Keratinocyte (primary cell): ENCODE results near the gene MESD. TPM values are rescaled to one million over a fixed set of nuclear protein-coding genes. Genes with fewer than 3 reads are reported as not detected.

Experiments
- DNase-seq: peaks from one replicate; pipeline ENCODE4 v3.0.0-alpha.2; 2011; ENCODE audit warnings: low read depth, missing footprints, low spot score
- FAIRE-seq: peaks from 2 replicates; lab custom pipeline; 2011; peaks lifted over from hg19 to GRCh38; lab: Jason Lieb, UNC
- H2AFZ ChIP-seq: 2 replicates; pipeline ENCODE4 v1.6.0; 2012; ENCODE audit warnings: low read length, control low read depth, inconsistent platforms; ENCODE audit not compliant: control insufficient read depth
- H3K27ac ChIP-seq: 2 replicates; pipeline ENCODE4 v1.5.1; 2011; ENCODE audit warnings: low read length; ENCODE audit not compliant: control insufficient read depth, insufficient read depth
- H3K27me3 ChIP-seq: 3 replicates; pipeline ENCODE4 v1.6.0; 2011; ENCODE audit warnings: low read length; ENCODE audit not compliant: control insufficient read depth, insufficient read depth; ENCODE audit errors: extremely low read depth
- H3K36me3 ChIP-seq, 2 experiments: 2 replicates in 1 of 2; 3 replicates in 1 of 2; pipeline ENCODE4 v1.5.1; 2011; ENCODE audit warnings: low read length in 2 of 2, mild to moderate bottlenecking in 1 of 2; ENCODE audit not compliant: control insufficient read depth in 2 of 2, insufficient read depth in 2 of 2; ENCODE audit errors: extremely low read depth in 1 of 2
- H3K4me1 ChIP-seq: 3 replicates; pipeline ENCODE4 v1.5.1; 2011; ENCODE audit warnings: low read length; ENCODE audit not compliant: control insufficient read depth, insufficient read depth; ENCODE audit errors: extremely low read depth
- H3K4me2 ChIP-seq: 3 replicates; pipeline ENCODE4 v1.6.0; 2011; ENCODE audit warnings: low read depth, low read length; ENCODE audit not compliant: control insufficient read depth, insufficient read depth; ENCODE audit errors: extremely low read depth
- H3K4me3 ChIP-seq, 3 experiments: fragments of 200-600 bp in 1 of 3; sonication (generic) in 1 of 3; 2 replicates in 2 of 3; 3 replicates in 1 of 3; pipeline ENCODE4 v1.5.1; 2011 to 2016; ENCODE audit warnings: low read length in 3 of 3, mild to moderate bottlenecking in 3 of 3, control low read depth in 2 of 3, inconsistent platforms in 1 of 3, low read depth in 1 of 3, mixed read lengths in 1 of 3, mixed run types in 1 of 3, moderate library complexity in 1 of 3; ENCODE audit not compliant: control insufficient read depth in 2 of 3, insufficient read depth in 2 of 3; ENCODE audit errors: extremely low read depth in 1 of 3
- H3K79me2 ChIP-seq: 2 replicates; pipeline ENCODE4 v1.6.0; 2012; ENCODE audit warnings: low read length; ENCODE audit not compliant: control insufficient read depth, insufficient read depth
- H3K9ac ChIP-seq: 3 replicates; pipeline ENCODE4 v1.6.0; 2011; ENCODE audit warnings: low read length; ENCODE audit not compliant: control insufficient read depth, insufficient read depth; ENCODE audit errors: extremely low read depth
- H3K9me1 ChIP-seq: 3 replicates; pipeline ENCODE4 v1.6.0; 2011; ENCODE audit warnings: low read length; ENCODE audit not compliant: control insufficient read depth, insufficient read depth; ENCODE audit errors: extremely low read depth
- H3K9me3 ChIP-seq: 2 replicates; pipeline ENCODE4 v1.5.1; 2012; ENCODE audit warnings: low read depth, low read length; ENCODE audit not compliant: control insufficient read depth
- H4K20me1 ChIP-seq: 3 replicates; pipeline ENCODE4 v1.6.0; 2011; ENCODE audit warnings: low read length; ENCODE audit not compliant: control insufficient read depth, insufficient read depth; ENCODE audit errors: extremely low read depth
- CTCF ChIP-seq, 3 experiments: IDR thresholded peaks in 1 of 3; conservative IDR thresholded peaks in 1 of 3; optimal IDR thresholded peaks in 1 of 3; 2 replicates in 2 of 3; 3 replicates in 1 of 3; pipeline versions ENCODE3 to v1.5.1; 2011; ENCODE audit warnings: low read length in 3 of 3, mild to moderate bottlenecking in 3 of 3, moderate library complexity in 2 of 3, control low read depth in 1 of 3, inconsistent platforms in 1 of 3; ENCODE audit not compliant: insufficient read depth in 2 of 3; ENCODE audit errors: extremely low read depth in 1 of 3
- EZH2 ChIP-seq: IDR thresholded peaks from one replicate; pipeline ENCODE4 v1.6.1; 2012; ENCODE audit warnings: inconsistent platforms, mild to moderate bottlenecking, low read length, moderate library complexity
- dilution Hi-C: fragments of 300-500 bp; cut with MboI; formaldehyde crosslinking; loops from one replicate; pipeline ENCODE4 v1.7.0; 2020; ENCODE audit warnings: low sequenced_read_pairs; ENCODE audit not compliant: extremely low pct_ligation_motif_present
- polyA plus RNA-seq, 5 experiments: library from polyadenylated mRNA; depleted of rRNA in 3 of 5; stranded (reverse) in 3 of 5; stranded (forward) in 1 of 5; unstranded in 1 of 5; fragments of >200 nt; gene quantifications; 1 replicate in 1 of 5; 2 replicates in 3 of 5; 3 replicates in 1 of 5; pipeline versions ENCODE4 v1.2.1 to v1.2.3, GENCODE V29; 2011 to 2012; ENCODE audit warnings: missing spikeins in 2 of 5, low read depth in 1 of 5, low replicate concordance in 1 of 5

MESD gene
- polyA plus RNA-seq, 1 donor (not counting 4 experiments of a cell fraction or from before 2014, with no cell fraction given): 18.7 TPM

- H3K4me3 ChIP-seq: peak overlapping the region; percentile 90 to 95 (median 92)
- TF ChIP-seq EZH2: no peak
- TF ChIP-seq CTCF (optimal IDR thresholded peaks at IDR 0.05 in 1 of 3, IDR thresholded peaks at IDR 0.05 in 1 of 3, conservative IDR thresholded peaks at IDR 0.05 in 1 of 3; ENCODE audit: extremely low read depth in 1 of 3, insufficient read depth in 2 of 3, low read length in 3 of 3): no peak
- H3K9me1 ChIP-seq: no peaks in the 10 kb centered on the region
- dilution Hi-C loops: no loop called here
- H3K27ac ChIP-seq: peak overlapping the region; percentile 89
- H2AFZ ChIP-seq: no peak overlapping the region
- H4K20me1 ChIP-seq: no peaks in the 10 kb centered on the region
- peaks cover 42% of the 10 kb centered on the region for H3K79me2 ChIP-seq
- no peaks in the 10 kb centered on the region for H3K9me3 ChIP-seq
- FAIRE-seq: no peak
- peaks cover 20% of the 10 kb centered on the region for H3K4me1 ChIP-seq
- H3K36me3 ChIP-seq: peaks cover 0 to 11% of the 10 kb centered on the region in 2 experiments
- peak overlapping the region; percentile 95 for H3K9ac ChIP-seq
- H3K27me3 ChIP-seq: no peaks in the 10 kb centered on the region
- H3K4me2 ChIP-seq: peak overlapping the region; percentile 92
- DNase-seq: no peak
Measured at GRCh38 chr15:81002009-81002330, 12.4 kb upstream of the MESD start.

DNA sequence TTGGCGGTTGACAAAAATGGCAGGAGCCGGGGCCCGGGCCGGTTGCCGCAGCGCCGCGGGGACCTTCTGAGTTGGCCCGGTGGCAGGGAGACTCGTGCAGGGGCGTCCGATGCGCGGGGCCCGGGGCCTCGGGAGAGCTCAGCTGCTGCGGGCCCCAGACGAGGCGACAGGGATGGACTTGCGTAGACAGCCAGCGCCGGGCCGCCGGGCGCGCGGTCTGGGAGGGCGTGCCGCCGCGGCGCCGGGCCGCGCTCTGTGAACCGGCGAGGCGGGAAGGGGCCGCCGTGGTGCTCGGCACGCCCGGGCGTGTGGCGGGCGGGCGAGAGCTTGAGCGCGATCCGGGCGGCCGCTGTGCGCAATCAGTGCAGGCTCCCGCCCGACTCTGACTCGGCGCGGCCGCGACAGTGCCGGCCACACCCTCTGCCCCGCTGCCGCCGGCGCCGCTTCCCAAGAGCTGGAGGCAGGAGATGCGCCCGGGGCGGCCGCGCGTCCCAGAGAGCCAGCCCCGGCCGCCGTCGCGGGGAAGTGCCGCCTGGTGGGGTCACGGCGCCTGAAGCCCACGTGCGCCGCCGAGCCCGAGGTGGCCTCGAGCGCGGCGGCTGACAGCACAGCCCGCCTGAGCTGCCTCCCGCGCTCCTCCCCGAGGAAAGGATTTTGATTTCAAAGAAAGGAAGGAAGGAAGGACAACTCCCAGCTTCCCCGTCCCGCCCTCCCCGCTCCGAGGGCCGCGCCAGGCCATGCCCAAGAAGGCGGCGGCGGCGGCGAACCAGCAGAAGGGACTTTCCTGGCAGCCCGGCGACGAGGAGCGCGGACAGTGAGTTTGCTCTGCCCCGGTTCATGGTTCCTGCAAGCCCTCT lies 11.8 kb upstream of the MESD start:
- no peaks in the 10 kb centered on the region for H3K27me3 ChIP-seq
- no peaks in the 10 kb centered on the region for H3K9me1 ChIP-seq
- peak overlapping the region; percentile 95 for H3K9ac ChIP-seq
- peaks cover 0 to 11% of the 10 kb centered on the region in 2 experiments for H3K36me3 ChIP-seq
- dilution Hi-C loops: no loop called here
- H3K4me3 ChIP-seq: peak overlapping the region; percentile 90 to 95 (median 92)
- peak overlapping the region; percentile 89 for H3K27ac ChIP-seq
- H2AFZ ChIP-seq: peak overlapping the region; percentile 31
- H3K4me1 ChIP-seq: peaks cover 20% of the 10 kb centered on the region
- no peaks in the 10 kb centered on the region for H3K9me3 ChIP-seq
- FAIRE-seq (no peak), DNase-seq (no peak)
- H3K4me2 ChIP-seq: peak overlapping the region; percentile 92
- peaks cover 42% of the 10 kb centered on the region for H3K79me2 ChIP-seq
- no peak for TF ChIP-seq EZH2
- TF ChIP-seq CTCF (optimal IDR thresholded peaks at IDR 0.05 in 1 of 3, IDR thresholded peaks at IDR 0.05 in 1 of 3, conservative IDR thresholded peaks at IDR 0.05 in 1 of 3; ENCODE audit: extremely low read depth in 1 of 3, insufficient read depth in 2 of 3, low read length in 3 of 3): no peak
- H4K20me1 ChIP-seq: no peaks in the 10 kb centered on the region
